ENCODE measurements around the gene PKHD1. TPM values are rescaled to one million over a fixed set of nuclear protein-coding genes. Genes with fewer than 3 reads are reported as not detected.
A peak's percentile ranks its signal among the peaks of the same experiment; 100 is the strongest.

PKHD1 gene
- total and polyA plus RNA-seq, 2 of the 13 experiments (the other 11 are each of a cell fraction or from before 2014, with no cell fraction given) = 0.01 to 0.13 TPM

DNA sequence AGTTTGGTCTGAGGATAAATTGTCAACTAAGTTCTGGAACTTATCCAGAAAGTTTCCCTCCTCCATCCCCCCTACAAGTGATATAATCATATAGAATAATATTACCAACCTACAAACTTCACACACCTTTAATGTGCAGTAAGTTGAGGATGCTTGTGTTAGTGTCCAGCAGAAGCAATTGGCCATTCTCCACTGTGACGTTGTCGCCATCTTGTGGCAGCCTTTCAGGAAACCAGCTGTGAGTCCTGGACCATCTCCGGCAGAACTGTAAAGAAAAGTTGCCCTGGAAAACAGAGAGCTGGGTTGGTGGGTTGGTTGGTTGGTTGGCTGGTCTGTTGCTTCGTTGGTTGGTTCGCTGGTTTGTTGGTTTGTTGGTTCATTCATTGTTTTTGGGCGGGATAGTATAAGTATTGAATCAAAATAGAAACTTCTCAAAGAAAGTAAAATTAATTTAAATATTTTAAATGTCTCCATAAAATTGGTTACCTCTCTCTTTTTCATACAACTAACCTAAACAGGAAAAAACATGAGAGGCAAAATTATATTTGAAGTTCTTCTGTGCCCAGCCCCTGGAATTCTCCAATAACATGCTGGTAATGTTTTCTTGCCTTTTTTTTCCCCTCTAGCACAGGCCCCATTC is 127.5 kb downstream of the PKHD1 start (continued):
- no peak for TF ChIP-seq ZNF773 (CRISPR knock-in tag; IDR thresholded peaks at IDR 0.05; ENCODE audit: borderline replicate concordance)
- TF ChIP-seq RFX1 (IDR thresholded peaks at IDR 0.05) = no peak
- TF ChIP-seq ZSCAN5A (CRISPR knock-in tag; IDR thresholded peaks at IDR 0.05; ENCODE audit: borderline replicate concordance) = no peak
- TF ChIP-seq, protein P1, sequence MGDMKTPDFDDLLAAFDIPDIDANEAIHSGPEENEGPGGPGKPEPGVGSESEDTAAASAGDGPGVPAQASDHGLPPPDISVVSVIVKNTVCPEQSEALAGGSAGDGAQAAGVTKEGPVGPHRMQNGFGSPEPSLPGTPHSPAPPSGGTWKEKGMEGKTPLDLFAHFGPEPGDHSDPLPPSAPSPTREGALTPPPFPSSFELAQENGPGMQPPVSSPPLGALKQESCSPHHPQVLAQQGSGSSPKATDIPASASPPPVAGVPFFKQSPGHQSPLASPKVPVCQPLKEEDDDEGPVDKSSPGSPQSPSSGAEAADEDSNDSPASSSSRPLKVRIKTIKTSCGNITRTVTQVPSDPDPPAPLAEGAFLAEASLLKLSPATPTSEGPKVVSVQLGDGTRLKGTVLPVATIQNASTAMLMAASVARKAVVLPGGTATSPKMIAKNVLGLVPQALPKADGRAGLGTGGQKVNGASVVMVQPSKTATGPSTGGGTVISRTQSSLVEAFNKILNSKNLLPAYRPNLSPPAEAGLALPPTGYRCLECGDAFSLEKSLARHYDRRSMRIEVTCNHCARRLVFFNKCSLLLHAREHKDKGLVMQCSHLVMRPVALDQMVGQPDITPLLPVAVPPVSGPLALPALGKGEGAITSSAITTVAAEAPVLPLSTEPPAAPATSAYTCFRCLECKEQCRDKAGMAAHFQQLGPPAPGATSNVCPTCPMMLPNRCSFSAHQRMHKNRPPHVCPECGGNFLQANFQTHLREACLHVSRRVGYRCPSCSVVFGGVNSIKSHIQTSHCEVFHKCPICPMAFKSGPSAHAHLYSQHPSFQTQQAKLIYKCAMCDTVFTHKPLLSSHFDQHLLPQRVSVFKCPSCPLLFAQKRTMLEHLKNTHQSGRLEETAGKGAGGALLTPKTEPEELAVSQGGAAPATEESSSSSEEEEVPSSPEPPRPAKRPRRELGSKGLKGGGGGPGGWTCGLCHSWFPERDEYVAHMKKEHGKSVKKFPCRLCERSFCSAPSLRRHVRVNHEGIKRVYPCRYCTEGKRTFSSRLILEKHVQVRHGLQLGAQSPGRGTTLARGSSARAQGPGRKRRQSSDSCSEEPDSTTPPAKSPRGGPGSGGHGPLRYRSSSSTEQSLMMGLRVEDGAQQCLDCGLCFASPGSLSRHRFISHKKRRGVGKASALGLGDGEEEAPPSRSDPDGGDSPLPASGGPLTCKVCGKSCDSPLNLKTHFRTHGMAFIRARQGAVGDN (CRISPR knock-in tag; IDR thresholded peaks at IDR 0.05) = no peak
- 0 out of 4 replicates have a peak, but pooled peaks of 1 of the 2 experiments have one; percentile 37 for TF ChIP-seq HMGXB4 (CRISPR knock-in tag; IDR thresholded peaks at IDR 0.05; ENCODE audit: borderline replicate concordance in 1 of 2, low read depth in 1 of 2)
- no peak for TF ChIP-seq HOMEZ (CRISPR knock-in tag; IDR thresholded peaks at IDR 0.05; ENCODE audit: low read depth)
- no peak for TF ChIP-seq RBAK (CRISPR knock-in tag; IDR thresholded peaks at IDR 0.05)
- TF ChIP-seq ZNF891 (CRISPR knock-in tag; IDR thresholded peaks at IDR 0.05) = no peak
- TF ChIP-seq KLF16 (CRISPR knock-in tag; IDR thresholded peaks at IDR 0.05) = peak in 1 of 2 experiments; percentile 57; a peak in 1 of 4 replicates
- TF ChIP-seq, protein P2, sequence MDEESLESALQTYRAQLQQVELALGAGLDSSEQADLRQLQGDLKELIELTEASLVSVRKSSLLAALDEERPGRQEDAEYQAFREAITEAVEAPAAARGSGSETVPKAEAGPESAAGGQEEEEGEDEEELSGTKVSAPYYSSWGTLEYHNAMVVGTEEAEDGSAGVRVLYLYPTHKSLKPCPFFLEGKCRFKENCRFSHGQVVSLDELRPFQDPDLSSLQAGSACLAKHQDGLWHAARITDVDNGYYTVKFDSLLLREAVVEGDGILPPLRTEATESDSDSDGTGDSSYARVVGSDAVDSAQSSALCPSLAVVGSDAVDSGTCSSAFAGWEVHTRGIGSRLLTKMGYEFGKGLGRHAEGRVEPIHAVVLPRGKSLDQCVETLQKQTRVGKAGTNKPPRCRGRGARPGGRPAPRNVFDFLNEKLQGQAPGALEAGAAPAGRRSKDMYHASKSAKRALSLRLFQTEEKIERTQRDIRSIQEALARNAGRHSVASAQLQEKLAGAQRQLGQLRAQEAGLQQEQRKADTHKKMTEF (CRISPR knock-in tag; IDR thresholded peaks at IDR 0.05) = no peak
- TF ChIP-seq ZNF496 (CRISPR knock-in tag; IDR thresholded peaks at IDR 0.05; ENCODE audit: insufficient replicate concordance) = no peak
- peak; percentile 25 for TF ChIP-seq TEAD3 (CRISPR knock-in tag; optimal IDR thresholded peaks at IDR 0.05; ENCODE audit: borderline replicate concordance)
- no peak for TF ChIP-seq MIER2 (CRISPR knock-in tag; IDR thresholded peaks at IDR 0.05)
- TF ChIP-seq FOXP1 (IDR thresholded peaks at IDR 0.05) = no peak
- TF ChIP-seq FOXP1 (CRISPR knock-in tag; IDR thresholded peaks at IDR 0.05) = no peak
- TF ChIP-seq BORCS8-MEF2B (CRISPR knock-in tag; IDR thresholded peaks at IDR 0.05) = no peak
- TF ChIP-seq, protein P3, sequence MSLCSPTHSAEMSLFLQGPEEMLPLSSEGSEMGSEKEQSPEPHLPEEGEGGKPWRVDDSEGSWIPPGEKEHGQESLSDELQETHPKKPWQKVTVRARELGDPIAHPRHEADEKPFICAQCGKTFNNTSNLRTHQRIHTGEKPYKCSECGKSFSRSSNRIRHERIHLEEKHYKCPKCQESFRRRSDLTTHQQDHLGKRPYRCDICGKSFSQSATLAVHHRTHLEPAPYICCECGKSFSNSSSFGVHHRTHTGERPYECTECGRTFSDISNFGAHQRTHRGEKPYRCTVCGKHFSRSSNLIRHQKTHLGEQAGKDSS (CRISPR knock-in tag; IDR thresholded peaks at IDR 0.05; ENCODE audit: borderline replicate concordance, low read depth) = no peak
- TF ChIP-seq ZFAT (CRISPR knock-in tag; conservative IDR thresholded peaks at IDR 0.05) = no peak

Data from HepG2 (cell line).